Spleen (tissue), 7 donors: ENCODE measurements around the gene PGBD5.

Experiments
- CTCF ChIP-seq, 11 experiments: fragments of 200-600 bp in 7 of 11; fragments of 450-650 bp in 4 of 11; sonication (generic) in 4 of 11; IDR thresholded peaks in 8 of 11; conservative IDR thresholded peaks in 3 of 11; 1 replicate in 7 of 11; 2 replicates in 4 of 11; pipeline versions ENCODE4 v1.4.0 to v1.8.0; 2016 to 2021; ENCODE audit warnings: antibody characterized with exemption in 11 of 11, inconsistent platforms in 4 of 11, mild to moderate bottlenecking in 1 of 11
- POLR2A ChIP-seq, 3 donors: fragments of 450-650 bp; IDR thresholded peaks; one replicate each; pipeline ENCODE4 v1.5.1; 2017; ENCODE audit warnings: antibody characterized with exemption in 3 of 3, mild to moderate bottlenecking in 1 of 3
- POLR2AphosphoS5 ChIP-seq, 3 donors: sonication (generic); formaldehyde crosslinking; IDR thresholded peaks; one replicate each; pipeline ENCODE4 v1.5.1; 2017; ENCODE audit warnings: antibody characterized with exemption in 3 of 3
- donor health status: DM: no; HTN: no; CAD: no; lungs with moderate emphysema.
- donor health status: DM: no; HTN: no; CAD: no.
- donor health status: DM: no; HTN: no; CAD: no.

- no peak for TF ChIP-seq CTCF (IDR thresholded peaks at IDR 0.05 in 8 of 11, conservative IDR thresholded peaks at IDR 0.05 in 3 of 11)
- TF ChIP-seq POLR2A (IDR thresholded peaks at IDR 0.05), result no peak
- no peak for TF ChIP-seq POLR2AphosphoS5 (IDR thresholded peaks at IDR 0.05)
Measured at GRCh38 chr1:230340526-230341161, 85.5 kb downstream of the PGBD5 start.
